NCI-H524 (cell line): ENCODE results near the gene SDR42E2.
"Not testable (repeated sequence)": the region's sequence is repeated elsewhere in the genome, so short reads cannot be mapped to it uniquely, and the experiment has no call there.

Experiments
- DNase-seq, 2 experiments: peaks; one replicate each; lab custom pipeline; 2025; lab: John Stamatoyannopoulos, UW

SDR42E2 gene

GRCh38 chr16:22213801-22214200 lies 51.5 kb downstream of the SDR42E2 start:
- DNase-seq, result peak in 1 of 2 experiments; percentile 24

- no peak for DNase-seq
These were observed 52.1 kb downstream of the SDR42E2 start for GRCh38 chr16:22214402-22214801.

GRCh38 chr16:22214889-22215288 lies 52.6 kb downstream of the SDR42E2 start:
- no peak for DNase-seq

- peak; percentile 47 to 82 for DNase-seq
These were observed 54.0 kb downstream of the SDR42E2 start for GRCh38 chr16:22216191-22216831.

- DNase-seq, result not testable (repeated sequence)
These were observed 54.5 kb downstream of the SDR42E2 start for GRCh38 chr16:22216832-22217225.

- DNase-seq, result no peak
These were observed 55.8 kb downstream of the SDR42E2 start for GRCh38 chr16:22217890-22218730.

- no peak for DNase-seq
These were observed 57.2 kb downstream of the SDR42E2 start for GRCh38 chr16:22219389-22220068.

- peak; percentile 50 to 66 for DNase-seq
These were observed 57.7 kb downstream of the SDR42E2 start for GRCh38 chr16:22220069-22220440.

- DNase-seq, result no peak
These were observed 58.4 kb downstream of the SDR42E2 start for GRCh38 chr16:22220714-22221113.

- no peak for DNase-seq
These were observed 59.7 kb downstream of the SDR42E2 start for GRCh38 chr16:22222006-22222405.

GRCh38 chr16:22222998-22223397 lies 60.7 kb downstream of the SDR42E2 start:
- no peak for DNase-seq

GRCh38 chr16:22225060-22225459 lies 62.8 kb downstream of the SDR42E2 start:
- DNase-seq, result no peak

- no peak for DNase-seq
These were observed 67.6 kb downstream of the SDR42E2 start for GRCh38 chr16:22229889-22230288.

GRCh38 chr16:22232277-22233036 lies 70.2 kb downstream of the SDR42E2 start:
- no peak for DNase-seq

- no peak for DNase-seq
These were observed 70.7 kb downstream of the SDR42E2 start for GRCh38 chr16:22233037-22233372.

GRCh38 chr16:22235839-22236745 lies 73.8 kb downstream of the SDR42E2 start:
- no peak for DNase-seq

GRCh38 chr16:22239131-22239805 lies 77.0 kb downstream of the SDR42E2 start:
- DNase-seq, result no peak

GRCh38 chr16:22240023-22240710 lies 77.9 kb downstream of the SDR42E2 start:
- DNase-seq, result no peak
